Keratinocyte (primary cell): ENCODE results near the gene FAM162A. TPM values are rescaled to one million over a fixed set of nuclear protein-coding genes. Genes with fewer than 3 reads are reported as not detected.
A peak's percentile ranks its signal among the peaks of the same experiment; 100 is the strongest.

ENCODE experiments used
- DNase-seq: peaks from one replicate; pipeline ENCODE4 v3.0.0-alpha.2; 2011; ENCODE audit warnings: low read depth, missing footprints, low spot score
- FAIRE-seq: peaks from 2 replicates; lab custom pipeline; 2011; peaks lifted over from hg19 to GRCh38; lab: Jason Lieb, UNC
- H2AFZ ChIP-seq: 2 replicates; pipeline ENCODE4 v1.6.0; 2012; ENCODE audit warnings: low read length, control low read depth, inconsistent platforms; ENCODE audit not compliant: control insufficient read depth
- H3K27ac ChIP-seq: 2 replicates; pipeline ENCODE4 v1.5.1; 2011; ENCODE audit warnings: low read length; ENCODE audit not compliant: control insufficient read depth, insufficient read depth
- H3K27me3 ChIP-seq: 3 replicates; pipeline ENCODE4 v1.6.0; 2011; ENCODE audit warnings: low read length; ENCODE audit not compliant: control insufficient read depth, insufficient read depth; ENCODE audit errors: extremely low read depth
- H3K36me3 ChIP-seq, 2 experiments: 2 replicates in 1 of 2; 3 replicates in 1 of 2; pipeline ENCODE4 v1.5.1; 2011; ENCODE audit warnings: low read length in 2 of 2, mild to moderate bottlenecking in 1 of 2; ENCODE audit not compliant: control insufficient read depth in 2 of 2, insufficient read depth in 2 of 2; ENCODE audit errors: extremely low read depth in 1 of 2
- H3K4me1 ChIP-seq: 3 replicates; pipeline ENCODE4 v1.5.1; 2011; ENCODE audit warnings: low read length; ENCODE audit not compliant: control insufficient read depth, insufficient read depth; ENCODE audit errors: extremely low read depth
- H3K4me2 ChIP-seq: 3 replicates; pipeline ENCODE4 v1.6.0; 2011; ENCODE audit warnings: low read depth, low read length; ENCODE audit not compliant: control insufficient read depth, insufficient read depth; ENCODE audit errors: extremely low read depth
- H3K4me3 ChIP-seq, 3 experiments: fragments of 200-600 bp in 1 of 3; sonication (generic) in 1 of 3; 2 replicates in 2 of 3; 3 replicates in 1 of 3; pipeline ENCODE4 v1.5.1; 2011 to 2016; ENCODE audit warnings: low read length in 3 of 3, mild to moderate bottlenecking in 3 of 3, control low read depth in 2 of 3, inconsistent platforms in 1 of 3, low read depth in 1 of 3, mixed read lengths in 1 of 3, mixed run types in 1 of 3, moderate library complexity in 1 of 3; ENCODE audit not compliant: control insufficient read depth in 2 of 3, insufficient read depth in 2 of 3; ENCODE audit errors: extremely low read depth in 1 of 3
- H3K79me2 ChIP-seq: 2 replicates; pipeline ENCODE4 v1.6.0; 2012; ENCODE audit warnings: low read length; ENCODE audit not compliant: control insufficient read depth, insufficient read depth
- H3K9ac ChIP-seq: 3 replicates; pipeline ENCODE4 v1.6.0; 2011; ENCODE audit warnings: low read length; ENCODE audit not compliant: control insufficient read depth, insufficient read depth; ENCODE audit errors: extremely low read depth
- H3K9me1 ChIP-seq: 3 replicates; pipeline ENCODE4 v1.6.0; 2011; ENCODE audit warnings: low read length; ENCODE audit not compliant: control insufficient read depth, insufficient read depth; ENCODE audit errors: extremely low read depth
- H3K9me3 ChIP-seq: 2 replicates; pipeline ENCODE4 v1.5.1; 2012; ENCODE audit warnings: low read depth, low read length; ENCODE audit not compliant: control insufficient read depth
- H4K20me1 ChIP-seq: 3 replicates; pipeline ENCODE4 v1.6.0; 2011; ENCODE audit warnings: low read length; ENCODE audit not compliant: control insufficient read depth, insufficient read depth; ENCODE audit errors: extremely low read depth
- CTCF ChIP-seq, 3 experiments: IDR thresholded peaks in 1 of 3; conservative IDR thresholded peaks in 1 of 3; optimal IDR thresholded peaks in 1 of 3; 2 replicates in 2 of 3; 3 replicates in 1 of 3; pipeline versions ENCODE3 to v1.5.1; 2011; ENCODE audit warnings: low read length in 3 of 3, mild to moderate bottlenecking in 3 of 3, moderate library complexity in 2 of 3, control low read depth in 1 of 3, inconsistent platforms in 1 of 3; ENCODE audit not compliant: insufficient read depth in 2 of 3; ENCODE audit errors: extremely low read depth in 1 of 3
- EZH2 ChIP-seq: IDR thresholded peaks from one replicate; pipeline ENCODE4 v1.6.1; 2012; ENCODE audit warnings: inconsistent platforms, mild to moderate bottlenecking, low read length, moderate library complexity
- dilution Hi-C: fragments of 300-500 bp; cut with MboI; formaldehyde crosslinking; loops from one replicate; pipeline ENCODE4 v1.7.0; 2020; ENCODE audit warnings: low sequenced_read_pairs; ENCODE audit not compliant: extremely low pct_ligation_motif_present
- polyA plus RNA-seq, 5 experiments: library from polyadenylated mRNA; depleted of rRNA in 3 of 5; stranded (reverse) in 3 of 5; stranded (forward) in 1 of 5; unstranded in 1 of 5; fragments of >200 nt; gene quantifications; 1 replicate in 1 of 5; 2 replicates in 3 of 5; 3 replicates in 1 of 5; pipeline versions ENCODE4 v1.2.1 to v1.2.3, GENCODE V29; 2011 to 2012; ENCODE audit warnings: missing spikeins in 2 of 5, low read depth in 1 of 5, low replicate concordance in 1 of 5

The FAM162A gene
- polyA plus RNA-seq, 1 donor (not counting 4 experiments of a cell fraction or from before 2014, with no cell fraction given) = 124 TPM

GRCh38 chr3:122421836-122422235, 37.9 kb downstream of the FAM162A start:
- H2AFZ ChIP-seq = no peak overlapping the region
- peaks cover 10 to 13% of the 10 kb centered on the region in 2 experiments for H3K36me3 ChIP-seq
- H3K9ac ChIP-seq = no peak overlapping the region
- H3K4me3 ChIP-seq = no peak overlapping the region
- FAIRE-seq (no peak), DNase-seq (no peak)
- H3K4me1 ChIP-seq = peaks cover 6% of the 10 kb centered on the region
- no peaks in the 10 kb centered on the region for H4K20me1 ChIP-seq
- H3K27me3 ChIP-seq = no peaks in the 10 kb centered on the region
- H3K9me1 ChIP-seq = no peaks in the 10 kb centered on the region
- H3K4me2 ChIP-seq = no peak overlapping the region
- H3K27ac ChIP-seq = no peak overlapping the region
- dilution Hi-C loops = no loop called here
- peaks cover 14% of the 10 kb centered on the region for H3K79me2 ChIP-seq
- TF ChIP-seq EZH2 = no peak
- TF ChIP-seq CTCF (optimal IDR thresholded peaks at IDR 0.05 in 1 of 3, IDR thresholded peaks at IDR 0.05 in 1 of 3, conservative IDR thresholded peaks at IDR 0.05 in 1 of 3; ENCODE audit: extremely low read depth in 1 of 3, insufficient read depth in 2 of 3, low read length in 3 of 3) = no peak
- H3K9me3 ChIP-seq = no peaks in the 10 kb centered on the region

GRCh38 chr3:122427857-122428471, 44.0 kb downstream of the FAM162A start:
- peaks cover 16 to 21% of the 10 kb centered on the region in 2 experiments for H3K36me3 ChIP-seq
- dilution Hi-C loops = no loop called here
- FAIRE-seq (peak; percentile 26), DNase-seq (no peak)
- H2AFZ ChIP-seq = no peak overlapping the region
- no peak overlapping the region for H3K27ac ChIP-seq
- no peaks in the 10 kb centered on the region for H3K79me2 ChIP-seq
- H4K20me1 ChIP-seq = no peaks in the 10 kb centered on the region
- no peaks in the 10 kb centered on the region for H3K4me1 ChIP-seq
- H3K9me1 ChIP-seq = no peaks in the 10 kb centered on the region
- H3K9me3 ChIP-seq = no peaks in the 10 kb centered on the region
- H3K4me3 ChIP-seq = no peak overlapping the region
- H3K4me2 ChIP-seq = no peak overlapping the region
- H3K9ac ChIP-seq = no peak overlapping the region
- no peak for TF ChIP-seq EZH2
- TF ChIP-seq CTCF (optimal IDR thresholded peaks at IDR 0.05 in 1 of 3, IDR thresholded peaks at IDR 0.05 in 1 of 3, conservative IDR thresholded peaks at IDR 0.05 in 1 of 3; ENCODE audit: extremely low read depth in 1 of 3, insufficient read depth in 2 of 3, low read length in 3 of 3) = no peak
- no peaks in the 10 kb centered on the region for H3K27me3 ChIP-seq
